GM18508 (cell line): ENCODE results near the gene FOXO4.

ENCODE experiments used
- ATAC-seq: cut with Tn5 transposase; IDR thresholded peaks from one replicate; pipeline ENCODE4 v1.9.1; 2021; ENCODE audit warnings: moderate number of reproducible peaks; ENCODE audit not compliant: insufficient read depth, unreplicated experiment

The FOXO4 gene

DNA sequence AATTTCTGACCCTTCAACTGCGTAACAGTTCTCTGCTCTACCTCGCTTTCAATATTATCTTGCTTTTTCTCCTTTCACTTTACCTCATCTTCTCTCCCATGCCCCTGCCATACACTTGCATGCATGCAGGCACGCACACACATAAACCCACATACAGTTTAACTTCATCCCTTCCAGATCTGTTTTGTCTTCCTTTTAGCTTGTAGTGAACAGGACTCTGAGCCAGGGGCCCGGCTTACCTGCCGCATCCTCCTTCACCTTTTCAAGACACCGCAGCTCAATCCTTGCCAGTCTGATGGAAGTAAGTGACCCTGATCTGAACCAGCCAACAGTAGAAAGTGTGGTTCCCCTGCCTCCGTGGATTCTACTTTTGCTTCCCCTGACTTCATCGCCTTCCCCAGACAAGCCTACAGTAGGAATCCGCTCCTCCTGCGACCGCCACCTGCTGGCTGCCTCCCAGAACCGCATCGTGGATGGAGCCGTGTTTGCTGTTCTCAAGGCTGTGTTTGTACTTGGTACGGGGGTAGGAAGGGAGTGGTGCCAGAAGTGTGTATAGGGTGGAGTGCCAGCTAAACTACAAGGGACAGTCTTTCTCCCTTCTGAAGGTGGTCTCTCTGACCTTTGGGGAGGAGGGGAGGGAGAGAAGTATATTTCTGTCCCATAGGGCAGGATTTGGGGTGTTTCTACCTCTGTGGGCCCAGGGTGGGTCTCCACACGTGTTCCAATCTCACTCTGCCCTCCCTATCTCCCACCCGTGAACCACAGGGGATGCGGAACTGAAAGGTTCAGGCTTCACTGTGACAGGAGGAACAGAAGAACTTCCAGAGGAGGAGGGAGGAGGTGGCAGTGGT lies 33.5 kb downstream of the FOXO4 start:
- no peak for ATAC-seq

DNA sequence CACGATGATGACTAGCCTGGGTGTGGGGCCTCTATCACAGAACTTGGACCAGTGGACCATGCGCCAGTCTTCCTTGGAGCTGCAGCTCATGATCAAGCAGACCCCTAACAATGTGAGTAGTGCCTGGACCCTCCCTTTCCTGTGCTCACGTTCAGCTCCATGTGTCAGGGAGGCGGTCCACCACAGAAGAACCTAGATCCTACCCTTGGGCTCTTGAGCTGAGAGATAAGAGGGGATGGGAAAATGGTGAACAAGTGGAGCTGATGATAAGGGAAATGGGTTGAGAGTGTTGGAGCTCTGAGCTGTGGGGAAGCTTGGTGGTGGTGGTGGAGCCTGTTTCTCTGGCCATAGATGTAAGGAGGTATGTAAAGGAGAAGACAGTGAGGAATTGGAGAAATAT lies 35.9 kb downstream of the FOXO4 start:
- no peak for ATAC-seq

- ATAC-seq: no peak
Observed at GRCh38 chrX:71140440-71140839, 44.8 kb downstream of the FOXO4 start.

- no peak for ATAC-seq
Observed at GRCh38 chrX:71143508-71143907, 47.9 kb downstream of the FOXO4 start.

DNA sequence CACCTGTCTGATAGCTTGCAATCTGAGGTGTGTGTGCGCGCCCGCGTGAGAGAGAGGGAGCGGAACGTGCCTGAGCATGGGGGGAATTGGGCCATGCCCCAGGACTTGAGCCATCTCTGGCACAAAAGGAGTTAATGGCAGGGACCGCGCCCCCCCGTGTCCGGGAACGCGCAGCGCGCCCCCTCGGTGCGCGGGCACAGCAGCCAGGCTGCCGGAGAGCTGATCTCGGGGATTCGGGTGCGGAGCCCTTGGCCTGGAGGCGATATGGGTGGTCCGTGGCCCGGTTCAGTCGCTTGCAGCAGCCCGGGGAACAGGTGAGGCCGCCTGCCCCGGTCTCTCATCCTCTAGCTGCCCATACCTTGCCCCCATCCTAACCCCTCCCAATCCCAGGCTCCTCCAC lies 49.0 kb downstream of the FOXO4 start, which contains the start of gene NLGN3:
Gene NLGN3, plus strand, starts transcription at position 191 of the 400 bp plus-strand sequence. CDS start 2,909 bp downstream, outside the sequence.
- no peak for ATAC-seq

DNA sequence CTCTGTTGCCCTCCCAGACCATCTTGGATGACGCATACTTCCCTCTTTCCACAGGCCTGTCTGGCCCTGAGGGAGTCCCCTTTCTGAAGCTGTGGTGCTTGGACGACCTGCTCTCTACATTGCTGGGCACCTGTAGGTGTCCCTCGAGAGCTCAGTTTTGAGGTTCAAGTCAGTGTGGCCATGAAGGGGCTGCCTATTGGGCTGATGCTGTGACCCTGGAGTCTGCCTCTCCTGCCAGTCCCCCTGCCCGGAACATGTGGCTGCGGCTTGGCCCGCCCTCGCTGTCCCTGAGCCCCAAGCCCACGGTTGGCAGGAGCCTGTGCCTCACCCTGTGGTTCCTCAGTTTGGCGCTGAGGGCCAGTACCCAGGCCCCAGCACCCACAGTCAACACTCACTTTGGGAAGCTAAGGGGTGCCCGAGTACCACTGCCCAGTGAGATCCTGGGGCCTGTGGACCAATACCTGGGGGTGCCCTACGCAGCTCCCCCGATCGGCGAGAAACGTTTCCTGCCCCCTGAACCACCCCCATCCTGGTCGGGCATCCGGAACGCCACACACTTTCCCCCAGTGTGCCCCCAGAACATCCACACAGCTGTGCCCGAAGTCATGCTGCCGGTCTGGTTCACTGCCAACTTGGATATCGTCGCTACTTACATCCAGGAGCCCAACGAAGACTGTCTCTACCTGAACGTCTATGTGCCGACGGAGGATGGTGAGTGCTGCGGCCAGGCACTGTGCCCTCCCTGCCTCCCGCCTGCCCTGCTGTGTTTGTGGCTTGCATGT lies 52.0 kb downstream of the FOXO4 start:
- no peak for ATAC-seq

DNA sequence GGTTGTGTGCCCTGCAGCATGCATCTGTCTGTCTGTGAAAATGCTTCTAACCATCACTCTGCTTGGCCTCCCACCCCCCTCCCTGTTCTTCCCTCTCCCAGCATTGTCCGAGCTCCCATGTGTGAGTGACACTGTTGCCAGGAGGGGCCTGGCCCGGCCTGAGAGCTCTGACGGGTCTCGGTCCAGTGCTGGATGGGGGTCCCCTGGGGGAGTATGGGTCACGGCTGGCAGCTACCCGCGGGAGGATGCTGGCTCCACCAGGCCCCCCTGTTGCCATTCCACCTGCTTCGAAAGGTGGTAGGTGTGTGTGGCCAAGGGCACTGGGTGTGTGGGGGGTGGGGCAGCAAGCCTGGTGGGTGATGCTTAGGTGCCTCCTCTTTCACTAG lies 52.6 kb downstream of the FOXO4 start:
- no peak for ATAC-seq

GRCh38 chrX:71151366-71151765 lies 55.7 kb downstream of the FOXO4 start:
- no peak for ATAC-seq
